H9 (cell line): ENCODE results near the gene ELFN1. TPM values are rescaled to one million over a fixed set of nuclear protein-coding genes. Genes with fewer than 3 reads are reported as not detected.

Source experiments
- DNase-seq: peaks from one replicate; pipeline ENCODE4 v3.0.0-alpha.2; 2017
- H2AFZ ChIP-seq: one replicate; pipeline ENCODE4 v1.6.1; 2013; ENCODE audit warnings: mild to moderate bottlenecking, low read length, control low read depth, moderate library complexity
- H2AK5ac ChIP-seq: 2 replicates; pipeline ENCODE4 v1.6.1; 2013; ENCODE audit warnings: low read length, control low read depth, mixed read lengths; ENCODE audit not compliant: insufficient read length
- H2BK120ac ChIP-seq: one replicate; pipeline ENCODE4 v1.6.1; 2013; ENCODE audit warnings: low read depth, mild to moderate bottlenecking, low read length, control low read depth, inconsistent platforms; ENCODE audit not compliant: poor library complexity, severe bottlenecking
- H2BK12ac ChIP-seq: 2 replicates; pipeline ENCODE4 v1.6.1; 2013; ENCODE audit warnings: low read length, control low read depth, mixed read lengths, low read depth; ENCODE audit not compliant: insufficient read length
- H2BK15ac ChIP-seq: 2 replicates; pipeline ENCODE4 v1.6.1; 2013; ENCODE audit warnings: low read depth, low read length, control low read depth
- H2BK20ac ChIP-seq: one replicate; pipeline ENCODE4 v1.6.1; 2013; ENCODE audit warnings: low read depth, mild to moderate bottlenecking, low read length, control low read depth, inconsistent platforms; ENCODE audit not compliant: poor library complexity, severe bottlenecking
- H2BK5ac ChIP-seq: 2 replicates; pipeline ENCODE4 v1.6.1; 2013; ENCODE audit warnings: low read length, control low read depth, mixed read lengths; ENCODE audit not compliant: insufficient read length
- H3K14ac ChIP-seq: 2 replicates; pipeline ENCODE4 v1.6.1; 2013; ENCODE audit warnings: low read length, control low read depth; ENCODE audit not compliant: insufficient read depth
- H3K18ac ChIP-seq: 2 replicates; pipeline ENCODE4 v1.6.1; 2013; ENCODE audit warnings: low read depth, mild to moderate bottlenecking, mixed read lengths, low read length, control low read depth; ENCODE audit not compliant: insufficient read length
- H3K23ac ChIP-seq: 2 replicates; pipeline ENCODE4 v1.6.1; 2013; ENCODE audit warnings: low read length, control low read depth, mixed read lengths, low read depth; ENCODE audit not compliant: insufficient read length
- H3K23me2 ChIP-seq: 2 replicates; pipeline ENCODE4 v1.6.1; 2013; ENCODE audit warnings: low read depth, mild to moderate bottlenecking, mixed read lengths, low read length, control low read depth; ENCODE audit not compliant: insufficient read length, poor library complexity, severe bottlenecking
- H3K27ac ChIP-seq: 2 replicates; pipeline ENCODE4 v1.5.1; 2013; ENCODE audit warnings: low read length, control low read depth, mixed read lengths, low read depth; ENCODE audit not compliant: insufficient read length
- H3K27me3 ChIP-seq: 2 replicates; pipeline ENCODE4 v1.6.1; 2013; ENCODE audit warnings: low read length, control low read depth, inconsistent platforms; ENCODE audit not compliant: insufficient read depth
- H3K4ac ChIP-seq: 2 replicates; pipeline ENCODE4 v1.6.1; 2013; ENCODE audit warnings: low read depth, mild to moderate bottlenecking, control low read depth, inconsistent platforms, low read length, moderate library complexity
- H3K4me1 ChIP-seq: 2 replicates; pipeline ENCODE4 v1.6.1; 2013; ENCODE audit warnings: low read length, control low read depth, inconsistent platforms; ENCODE audit not compliant: insufficient read depth
- H3K4me2 ChIP-seq: 2 replicates; pipeline ENCODE4 v1.6.1; 2013; ENCODE audit warnings: low read length, control low read depth, mixed read lengths; ENCODE audit not compliant: insufficient read length, insufficient read depth
- H3K56ac ChIP-seq: 2 replicates; pipeline ENCODE4 v1.6.1; 2013; ENCODE audit warnings: low read depth, mild to moderate bottlenecking, mixed read lengths, low read length, control low read depth; ENCODE audit not compliant: insufficient read length
- H3K79me1 ChIP-seq: 2 replicates; pipeline ENCODE4 v1.6.1; 2013; ENCODE audit warnings: low read depth, mild to moderate bottlenecking, moderate library complexity, low read length, control low read depth, inconsistent platforms; ENCODE audit not compliant: insufficient read depth, poor library complexity, severe bottlenecking
- H3K79me2 ChIP-seq: 2 replicates; pipeline ENCODE4 v1.6.1; 2013; ENCODE audit warnings: low read length, control low read depth, inconsistent platforms; ENCODE audit not compliant: insufficient read depth
- H3K9ac ChIP-seq: 2 replicates; pipeline ENCODE4 v1.6.1; 2013; ENCODE audit warnings: low read length, control low read depth, mixed read lengths; ENCODE audit not compliant: insufficient read length; ENCODE audit errors: extremely low read depth
- H3K9me3 ChIP-seq: one replicate; pipeline ENCODE4 v1.6.1; 2013; ENCODE audit warnings: low read depth, low read length, inconsistent platforms; ENCODE audit not compliant: control insufficient read depth
- H3T11ph ChIP-seq: one replicate; pipeline ENCODE4 v1.6.1; 2013; ENCODE audit warnings: mild to moderate bottlenecking, low read length, control low read depth, inconsistent platforms
- H4K20me1 ChIP-seq: one replicate; pipeline ENCODE4 v1.6.1; 2013; ENCODE audit not compliant: control insufficient read depth, insufficient read length, insufficient read depth
- H4K5ac ChIP-seq: 2 replicates; pipeline ENCODE4 v1.6.1; 2013; ENCODE audit warnings: low read depth, mild to moderate bottlenecking, mixed read lengths, low read length, control low read depth; ENCODE audit not compliant: insufficient read length
- H4K8ac ChIP-seq: replicated peaks from 2 replicates; pipeline ENCODE4 v1.6.1; 2013; ENCODE audit warnings: low read length, control low read depth, mixed read lengths, low read depth; ENCODE audit not compliant: insufficient read length
- H4K91ac ChIP-seq: 2 replicates; pipeline ENCODE4 v1.6.1; 2013; ENCODE audit warnings: low read depth, mild to moderate bottlenecking, moderate library complexity, mixed read lengths, low read length, control low read depth; ENCODE audit not compliant: insufficient read length
- H3K27ac Mint-ChIP-seq, 3 experiments: 2 replicates in 2 of 3; 3 replicates in 1 of 3; pipeline ENCODE4 v1.8.0; 2020 to 2021; ENCODE audit warnings: mixed read lengths in 3 of 3, mild to moderate bottlenecking in 1 of 3, moderate library complexity in 1 of 3
- H3K27me3 Mint-ChIP-seq: 2 replicates; pipeline ENCODE4 v1.8.0; 2021; ENCODE audit warnings: low read depth, mild to moderate bottlenecking, moderate library complexity, mixed read lengths
- H3K36me3 Mint-ChIP-seq, 3 experiments: 2 replicates in 2 of 3; 3 replicates in 1 of 3; pipeline ENCODE4 v1.8.0; 2020 to 2021; ENCODE audit warnings: low read depth in 3 of 3, mixed read lengths in 3 of 3; ENCODE audit not compliant: insufficient read depth in 1 of 3
- H3K4me1 Mint-ChIP-seq, 2 experiments: 2 replicates each; pipeline ENCODE4 v1.8.0; 2020; ENCODE audit warnings: mixed read lengths in 2 of 2
- H3K4me3 Mint-ChIP-seq, 2 experiments: 2 replicates in 1 of 2; 3 replicates in 1 of 2; pipeline ENCODE4 v1.8.0; 2020 to 2021; ENCODE audit warnings: mild to moderate bottlenecking in 2 of 2, mixed read lengths in 2 of 2, moderate library complexity in 1 of 2
- H3K9me3 Mint-ChIP-seq, 2 experiments: 2 replicates in 1 of 2; 3 replicates in 1 of 2; pipeline ENCODE4 v1.8.0; 2020; ENCODE audit warnings: mild to moderate bottlenecking in 2 of 2, mixed read lengths in 2 of 2, moderate library complexity in 1 of 2
- CTCF ChIP-seq: fragments of 200-600 bp; sonication (generic); conservative IDR thresholded peaks from 3 replicates; pipeline ENCODE4 v1.8.0; 2021; ENCODE audit warnings: antibody characterized with exemption, mild to moderate bottlenecking
- WGBS: extraction: QIAGEN DNeasy Blood & Tissue Kit; methylation state at CpG from one replicate; pipeline ENCODE4 v1.1.7; 2013; ENCODE audit warnings: missing lambda C conversion rate, low lambda C conversion rate, mixed read lengths; ENCODE audit not compliant: insufficient read length; ENCODE audit errors: extremely low coverage; 5-methylcytosine and 5-hydroxymethylcytosine counted together
- total RNA-seq: library from RNA; stranded (reverse); gene quantifications from 2 replicates; pipeline ENCODE4 v1.2.1, GENCODE V29; 2021

The ELFN1 gene
- total RNA-seq, 1 experiment from 2014 or later, result 3.7 TPM

GRCh38 chr7:1737523-1737922 lies 67.4 kb downstream of the ELFN1 start:
- Histone ChIP-seq H2BK20ac (no peak overlapping the region), H2BK12ac (no peak overlapping the region), H4K5ac (no peak overlapping the region), H4K20me1 (no peaks in the 10 kb centered on the region), H2AK5ac (no peak overlapping the region), H3K14ac (no peak overlapping the region), H3K56ac (no peak overlapping the region), H2BK5ac (no peak overlapping the region), H3K79me1 (no peaks in the 10 kb centered on the region), H4K8ac (no peak overlapping the region), H2BK15ac (no peak overlapping the region), H3K27me3 (no peaks in the 10 kb centered on the region), H3K27ac (no peak overlapping the region), H4K91ac (no peak overlapping the region), H3K9me3 (no peaks in the 10 kb centered on the region), H3K23ac (no peak overlapping the region), H3K4me1 (no peaks in the 10 kb centered on the region), H3K4ac (no peak overlapping the region), H3K79me2 (no peaks in the 10 kb centered on the region), H3K23me2 (no peaks in the 10 kb centered on the region), H2BK120ac (no peak overlapping the region), H3K9ac (no peak overlapping the region), H3T11ph (no peak overlapping the region), H2AFZ (no peak overlapping the region), H3K4me2 (no peak overlapping the region), H3K18ac (no peak overlapping the region)
- DNase-seq, result no peak
- Mint-ChIP-seq H3K9me3 (no peaks in the 10 kb centered on the region), H3K27me3 (peaks cover 12% of the 10 kb centered on the region), H3K4me1 (peaks cover 0 to 10% of the 10 kb centered on the region in 2 experiments; a peak in 2 of 4 replicates), H3K36me3 (no peaks in the 10 kb centered on the region), H3K4me3 (no peak overlapping the region), H3K27ac (no peak overlapping the region)
- TF ChIP-seq CTCF, result no peak
- no CpG with 5 or more reads among the region's 10 CpGs for WGBS
